HG03354 (cell line): ENCODE results near the gene C1QTNF5.

Experiments
- ATAC-seq: cut with Tn5 transposase; IDR thresholded peaks from one replicate; pipeline ENCODE4 v1.9.1; 2021; ENCODE audit warnings: mild to moderate bottlenecking; ENCODE audit not compliant: unreplicated experiment, poor library complexity, severe bottlenecking

Gene C1QTNF5

DNA sequence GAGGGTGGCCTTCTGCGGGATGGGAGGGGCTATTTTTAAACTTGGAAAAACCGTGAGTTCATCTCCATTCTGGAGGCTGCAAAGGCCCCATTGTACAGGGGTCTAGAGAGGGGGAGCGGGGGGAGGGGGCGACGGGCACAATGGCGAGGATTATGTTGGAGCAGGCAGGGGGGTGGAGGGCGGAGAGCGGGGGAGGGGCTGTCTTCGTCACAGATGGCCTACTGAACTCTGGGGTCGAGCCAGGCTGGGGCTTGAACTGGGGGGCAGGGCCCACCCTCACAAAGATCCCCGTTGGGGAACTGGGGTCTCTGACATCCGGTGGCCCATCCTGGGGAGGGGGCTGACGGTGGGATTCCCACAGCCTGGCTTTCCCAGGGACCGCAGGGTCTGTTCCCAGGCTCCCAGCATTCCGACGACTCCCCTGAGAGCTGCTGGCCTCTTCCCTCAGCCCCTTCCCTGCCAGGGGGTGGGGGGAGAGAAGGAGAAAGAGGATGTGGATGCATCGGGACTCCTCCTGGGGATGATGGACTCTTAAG is 20.4 kb downstream of the C1QTNF5 start:
- no peak for ATAC-seq

DNA sequence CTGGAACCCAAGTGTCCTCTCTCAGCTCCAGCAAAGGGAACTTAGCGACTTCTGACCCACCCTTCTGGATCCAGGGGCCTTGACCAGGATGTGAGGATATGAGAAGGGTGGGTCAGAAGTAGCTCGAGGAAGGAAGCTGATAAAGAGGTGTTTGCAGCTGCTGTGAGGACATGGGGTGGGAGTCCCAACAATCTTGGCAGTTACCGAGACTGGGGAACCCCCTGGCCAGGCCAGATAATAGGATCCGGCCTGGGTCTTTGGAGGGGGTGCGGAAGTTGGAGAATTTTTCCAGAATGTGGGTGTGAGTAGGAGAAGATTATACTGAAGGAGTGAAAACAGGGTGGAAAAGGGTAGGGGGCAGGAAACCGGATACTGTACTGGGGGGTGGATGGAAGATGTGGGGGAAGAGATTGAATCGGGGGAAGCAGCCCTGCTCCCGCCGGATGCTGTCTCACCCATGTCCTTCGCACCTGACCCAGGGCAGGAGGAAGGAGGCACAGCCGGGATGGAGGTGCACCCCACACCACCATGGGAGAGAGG is 20.9 kb downstream of the C1QTNF5 start:
- ATAC-seq, result no peak

DNA sequence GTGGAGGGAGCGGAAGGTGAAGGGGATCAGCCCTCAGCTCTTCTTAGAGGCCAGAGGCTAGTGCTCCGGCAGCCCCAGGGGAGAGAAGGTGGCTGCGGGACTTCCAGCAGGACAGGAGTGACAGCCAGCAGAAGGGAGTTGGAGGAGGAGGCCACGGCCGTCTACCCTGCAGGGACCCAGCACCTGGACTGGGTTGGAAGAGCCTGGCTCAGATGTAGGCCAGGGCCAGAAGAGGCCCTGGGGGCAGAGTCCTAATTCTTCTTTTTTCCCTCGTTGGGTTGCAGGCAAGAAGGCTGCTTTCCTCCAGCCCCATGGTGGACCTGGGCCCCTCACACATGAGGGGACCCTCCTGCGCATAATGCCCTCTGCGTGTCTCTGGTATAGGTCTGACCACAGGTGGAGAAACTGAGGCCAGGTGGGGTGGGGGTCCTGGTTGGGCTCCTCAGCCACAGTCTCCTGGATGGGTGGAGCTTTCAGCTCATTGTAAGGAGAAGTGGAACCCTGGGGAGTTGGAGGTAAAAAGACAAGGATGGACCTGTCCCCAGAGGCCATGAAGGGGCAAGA is 21.5 kb downstream of the C1QTNF5 start:
- ATAC-seq, result no peak

DNA sequence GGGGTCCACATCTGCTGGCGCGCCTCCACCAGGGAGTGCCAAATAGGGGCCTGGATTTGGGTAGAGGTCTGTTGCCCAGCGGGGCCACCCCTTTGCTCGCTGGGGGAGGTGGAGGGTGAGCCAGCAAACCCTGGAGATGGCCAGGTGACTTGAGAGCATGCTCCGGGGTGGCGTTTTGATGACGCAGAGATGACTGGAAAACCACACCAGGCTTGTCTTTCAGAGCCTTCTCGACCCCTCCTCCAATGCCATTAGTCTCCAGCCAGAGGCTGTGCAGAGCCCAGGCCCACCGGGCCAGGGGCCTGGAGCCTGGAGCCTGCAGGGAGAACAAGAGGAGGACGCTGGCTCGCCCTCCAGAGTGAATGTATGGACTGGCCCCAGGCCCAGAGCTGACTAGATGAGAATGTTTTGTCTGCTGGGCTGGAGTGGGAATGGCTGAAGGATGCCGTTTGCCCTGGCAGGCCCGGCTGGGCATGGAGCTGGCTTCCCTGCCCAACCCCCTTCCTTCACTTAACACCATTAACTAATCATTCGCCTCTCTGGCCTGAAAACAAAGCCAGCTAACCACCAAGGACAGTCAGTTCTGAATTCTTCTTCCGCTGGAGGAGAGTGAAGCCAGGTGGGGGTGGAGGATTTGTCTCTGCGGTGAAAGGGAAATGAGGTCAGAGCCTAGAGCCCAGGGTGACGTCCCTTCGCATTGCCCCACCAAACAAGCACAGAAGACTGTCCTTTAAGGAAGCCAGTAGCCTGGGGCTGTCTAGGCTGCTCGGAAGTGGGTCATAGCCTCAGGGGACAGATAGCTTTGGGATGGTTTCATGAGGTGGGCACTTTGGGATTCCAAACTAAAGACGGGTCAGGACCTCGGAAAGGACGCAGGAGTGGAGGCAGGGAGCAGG is 22.2 kb downstream of the C1QTNF5 start:
- no peak for ATAC-seq

DNA sequence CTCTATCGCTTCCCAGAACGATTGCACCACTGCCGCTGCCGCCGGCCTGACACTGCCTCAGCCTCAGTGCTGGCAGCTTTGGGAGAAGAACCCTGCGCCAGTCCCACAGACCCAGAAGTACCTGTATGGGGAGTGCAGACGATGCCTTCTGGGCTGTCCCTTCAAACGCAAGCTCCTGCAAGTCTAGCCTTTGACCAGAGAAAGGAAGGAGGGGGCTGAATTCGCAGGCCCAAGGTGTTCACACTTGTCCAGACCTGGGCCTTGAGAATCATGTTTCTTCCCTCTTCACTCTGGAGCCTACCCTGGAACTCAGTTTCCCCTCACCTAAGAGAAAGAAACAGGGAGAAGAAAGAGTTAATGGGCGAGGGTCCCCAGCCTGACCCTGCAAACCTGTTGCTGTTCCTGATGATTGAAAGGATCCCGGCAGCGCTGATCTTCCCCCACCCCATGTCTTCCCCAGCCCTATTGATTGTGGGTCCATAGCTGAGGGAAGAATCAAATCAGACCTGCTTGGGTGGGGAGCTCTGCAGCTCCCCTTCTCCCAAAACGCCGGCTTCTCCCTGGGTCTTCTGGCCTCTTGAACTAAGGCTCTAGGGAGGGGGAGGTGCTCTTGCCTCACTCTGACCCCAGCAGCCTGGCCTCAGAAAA is 23.0 kb downstream of the C1QTNF5 start:
- ATAC-seq, result no peak

DNA sequence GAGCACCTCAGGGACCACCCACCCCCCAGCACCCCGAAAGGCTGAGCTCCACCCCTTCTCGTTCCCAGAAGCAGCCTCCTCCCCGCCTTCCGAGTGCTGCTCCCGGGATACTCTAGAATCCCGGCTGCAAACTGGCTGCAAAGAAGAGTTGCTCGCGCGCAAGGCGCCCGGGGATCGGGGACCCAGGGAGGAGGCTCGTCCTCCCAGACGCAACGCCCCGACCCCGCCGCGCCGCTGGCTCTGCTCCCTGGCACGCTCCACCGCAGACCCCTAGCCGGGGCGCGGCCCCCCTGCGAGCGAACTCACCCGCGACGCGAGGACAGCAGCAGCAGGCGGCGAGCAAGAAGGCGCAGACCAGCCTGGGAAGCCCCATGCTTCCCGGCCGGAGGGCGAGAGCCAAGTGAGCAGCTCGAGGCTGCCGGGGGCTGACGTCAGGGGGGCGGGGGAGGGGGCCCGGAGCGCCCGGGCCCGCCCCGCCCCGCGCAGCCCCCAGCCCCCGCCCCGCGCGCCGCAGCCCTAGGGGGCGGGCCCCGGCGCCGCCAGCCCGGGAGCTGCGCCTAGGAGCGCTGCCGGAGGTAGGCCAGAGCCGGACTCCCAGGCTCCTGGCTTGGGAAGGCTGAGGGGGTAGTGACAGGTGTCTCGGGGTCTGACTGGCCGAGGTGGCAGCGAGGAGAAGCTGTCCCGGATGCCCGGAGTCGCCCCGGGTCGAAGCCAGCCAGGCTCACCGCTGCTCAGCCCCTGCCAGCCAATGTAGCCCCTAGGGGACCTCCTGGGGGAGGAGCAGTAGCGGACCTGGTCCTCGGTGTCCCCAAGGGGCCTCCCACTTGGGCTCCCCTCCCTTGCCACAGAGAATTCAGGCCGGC is 23.7 kb downstream of the C1QTNF5 start, which contains the start of gene MCAM:
TSS of gene MCAM (minus strand) at position 402 of the 863 bp plus-strand sequence. CDS start at position 373, 29 bp downstream.
- ATAC-seq, result no peak

DNA sequence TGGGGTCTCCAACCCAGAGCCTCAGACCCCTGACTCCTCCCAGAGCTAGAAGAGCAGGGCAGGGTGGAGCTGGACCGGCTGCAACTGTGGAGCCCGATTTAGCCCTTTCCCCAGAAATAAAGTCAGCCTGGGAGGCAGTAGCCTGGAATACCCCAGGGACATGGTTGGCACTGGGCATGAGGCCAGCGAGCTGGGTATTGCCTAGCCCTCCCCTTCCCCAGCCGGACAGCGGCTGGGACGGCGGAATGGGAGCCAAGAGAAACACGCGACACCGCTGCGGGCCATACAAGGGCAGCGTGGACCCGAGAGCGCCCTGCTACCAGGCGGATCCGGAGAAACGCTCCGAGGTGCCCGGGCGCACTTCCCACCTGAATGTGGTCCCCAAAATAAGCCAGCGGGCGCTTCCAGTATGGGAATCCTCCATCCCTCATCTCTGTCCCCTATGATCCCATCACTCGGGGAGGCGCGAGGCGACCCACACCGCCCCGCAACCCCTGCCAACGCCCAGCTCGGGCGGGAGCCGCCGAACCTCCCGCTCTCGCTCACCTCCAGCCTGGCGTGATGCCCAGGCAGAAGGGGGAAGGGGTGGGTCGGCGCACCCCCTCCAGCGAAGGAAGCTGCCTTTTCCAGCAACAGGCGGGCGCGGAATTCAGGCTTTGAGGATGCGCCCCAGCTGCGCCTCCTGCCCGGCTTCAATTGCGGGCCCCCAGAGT is 24.5 kb downstream of the C1QTNF5 start:
- ATAC-seq, result no peak

DNA sequence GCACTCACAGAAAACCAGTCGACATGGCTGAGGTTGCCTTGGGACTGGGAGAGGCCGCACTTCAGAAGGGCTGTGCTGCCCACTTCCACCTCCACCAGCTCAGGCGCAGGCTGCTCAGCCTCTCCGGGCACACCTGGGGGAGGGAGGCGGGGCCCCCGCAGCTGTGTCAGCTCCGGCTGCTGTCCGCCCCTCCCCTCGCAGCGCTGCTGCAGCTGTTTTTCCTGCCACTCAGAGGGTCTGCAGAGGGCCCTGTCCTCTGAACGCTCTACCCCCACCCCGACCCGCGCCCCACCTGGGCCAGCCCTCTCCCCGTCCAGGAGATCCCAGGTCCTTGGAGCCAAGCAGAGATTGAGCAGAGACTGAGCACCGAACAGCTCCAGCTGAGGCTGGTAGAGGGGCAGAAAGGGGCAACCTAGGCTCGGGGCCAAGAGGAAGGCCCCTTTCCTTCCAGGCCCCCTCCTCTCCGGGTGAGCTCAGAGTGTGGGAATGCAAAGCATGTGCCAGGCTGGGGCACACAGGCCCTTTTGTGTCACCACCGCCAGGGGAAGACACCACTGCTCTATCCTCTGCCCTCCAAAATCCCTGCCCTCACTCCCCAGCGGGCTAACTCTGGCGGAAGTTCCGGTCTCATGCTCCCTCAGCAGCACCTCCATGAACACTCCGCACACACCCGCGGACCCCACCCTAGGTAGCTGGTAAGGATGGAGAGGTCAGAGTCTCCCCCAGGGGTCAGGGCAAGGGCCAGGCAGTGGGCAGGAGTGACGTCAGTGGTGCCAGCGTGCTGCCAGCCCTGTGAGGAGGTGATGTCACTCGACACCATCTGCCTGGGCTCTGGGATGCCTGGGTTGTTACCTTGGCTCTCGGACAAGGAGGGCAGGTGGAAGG is 25.3 kb downstream of the C1QTNF5 start:
- peak; percentile 32 for ATAC-seq

DNA sequence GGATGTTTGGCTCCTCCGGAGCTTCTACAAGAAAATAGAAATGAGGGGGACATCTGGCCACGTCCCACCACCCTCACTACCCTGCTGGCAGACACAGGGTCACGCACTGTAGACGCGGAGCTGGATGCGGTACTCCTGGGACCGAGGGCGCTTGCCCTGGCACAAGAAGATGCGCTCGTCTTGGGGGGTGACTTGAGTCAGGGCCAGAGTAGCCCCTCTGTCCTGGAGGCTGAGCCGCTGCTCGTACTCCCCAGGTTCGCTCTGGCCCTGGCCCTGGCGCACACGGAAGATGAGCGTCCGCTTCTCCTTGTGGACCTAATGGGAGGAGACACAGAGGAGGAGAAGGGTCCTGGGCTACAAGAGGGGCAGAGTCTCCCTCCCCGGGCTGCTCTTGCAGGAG is 26.0 kb downstream of the C1QTNF5 start:
- no peak for ATAC-seq

DNA sequence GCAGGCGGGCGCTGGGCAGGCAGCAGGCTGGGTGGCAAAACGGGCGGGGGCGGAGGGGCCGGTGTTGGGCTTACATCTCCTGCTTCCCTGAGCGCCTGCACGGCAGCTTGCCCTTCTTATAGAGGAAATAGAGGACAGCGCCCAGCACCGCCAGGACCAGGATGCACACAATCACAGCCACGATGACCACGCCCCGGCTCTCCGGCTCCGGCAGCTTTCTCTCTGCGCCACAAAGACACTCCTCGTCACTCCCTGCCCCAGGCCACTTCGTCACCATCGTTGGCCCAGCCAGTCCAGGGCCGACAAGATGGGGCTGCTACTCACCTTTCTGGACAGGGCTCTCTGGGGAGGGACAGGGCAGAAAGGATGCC is 30.0 kb downstream of the C1QTNF5 start:
- ATAC-seq, result no peak

DNA sequence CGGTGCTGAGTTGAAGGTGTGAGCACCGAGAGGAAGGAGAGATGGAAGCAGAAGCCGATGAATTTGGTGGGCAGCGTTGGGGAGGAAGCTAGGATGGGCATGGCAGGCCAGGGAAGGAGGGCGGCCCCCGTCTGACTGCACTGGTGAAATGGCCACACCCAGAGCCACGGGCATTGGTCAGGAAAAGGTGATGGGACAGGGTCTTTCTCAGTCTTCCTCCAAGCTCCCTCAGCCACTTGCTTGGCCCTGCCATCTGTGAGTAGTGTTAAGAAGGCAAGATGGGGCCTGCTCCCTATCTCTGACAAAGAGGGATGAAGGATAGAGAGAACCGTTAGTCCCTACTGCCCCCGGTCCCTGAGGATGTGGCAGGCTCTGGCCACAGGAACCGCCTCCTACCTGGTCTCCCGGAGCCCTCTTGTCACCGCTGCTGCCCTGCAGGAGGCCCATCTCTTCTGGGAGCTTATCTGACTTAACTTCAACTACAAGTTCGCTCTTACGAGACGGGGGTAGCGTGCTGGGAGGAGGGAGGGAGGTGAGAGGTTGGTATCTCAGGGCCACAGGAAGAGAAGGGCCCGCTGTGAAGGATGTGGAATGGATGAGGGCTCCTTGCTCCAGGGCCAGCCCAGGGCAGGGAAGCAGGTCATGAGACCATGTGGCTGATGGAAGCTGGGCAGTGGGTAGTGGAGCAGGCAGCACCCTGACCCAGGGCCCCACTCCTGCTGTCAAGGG is 30.6 kb downstream of the C1QTNF5 start:
- ATAC-seq, result no peak

DNA sequence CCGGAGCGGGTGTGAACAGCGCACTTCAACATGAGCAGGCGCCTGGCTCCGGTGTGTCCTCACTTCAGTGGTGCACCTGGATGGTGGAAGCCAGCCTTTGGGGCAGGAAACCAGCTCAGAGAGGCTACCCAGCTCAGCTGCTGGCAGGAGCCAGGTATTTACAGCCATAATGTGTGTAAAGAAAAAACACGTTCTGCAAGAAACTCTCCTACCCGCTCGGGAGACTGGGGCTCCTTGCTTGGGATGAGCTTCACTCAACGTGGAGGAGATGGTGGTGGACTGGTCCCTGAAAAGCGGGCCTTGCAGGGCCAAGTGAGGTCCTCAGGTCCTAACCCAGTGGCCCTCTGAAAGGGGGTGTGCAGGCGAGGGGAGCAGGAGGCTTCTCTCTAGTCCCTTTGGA is 31.3 kb downstream of the C1QTNF5 start:
- no peak for ATAC-seq

DNA sequence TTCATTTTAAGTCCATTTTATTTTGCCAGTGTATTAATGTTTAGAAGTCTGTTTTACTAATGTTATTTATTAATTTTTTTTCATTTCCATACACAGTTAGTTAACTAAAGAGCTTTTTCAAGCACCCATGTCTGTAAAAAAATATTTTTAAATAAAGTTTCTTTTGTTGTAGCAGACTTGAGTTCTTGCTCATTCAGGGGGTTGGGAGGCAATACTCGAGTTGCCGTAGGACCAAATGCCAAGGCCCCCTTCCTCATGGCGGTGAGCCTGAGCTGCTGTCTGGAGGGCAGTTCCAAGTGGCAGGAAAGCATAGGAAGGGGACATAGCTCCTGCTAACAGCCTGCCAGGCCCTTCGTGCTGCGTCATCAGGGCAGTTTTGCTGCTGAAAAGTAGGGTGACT is 32.7 kb downstream of the C1QTNF5 start:
- ATAC-seq, result no peak

DNA sequence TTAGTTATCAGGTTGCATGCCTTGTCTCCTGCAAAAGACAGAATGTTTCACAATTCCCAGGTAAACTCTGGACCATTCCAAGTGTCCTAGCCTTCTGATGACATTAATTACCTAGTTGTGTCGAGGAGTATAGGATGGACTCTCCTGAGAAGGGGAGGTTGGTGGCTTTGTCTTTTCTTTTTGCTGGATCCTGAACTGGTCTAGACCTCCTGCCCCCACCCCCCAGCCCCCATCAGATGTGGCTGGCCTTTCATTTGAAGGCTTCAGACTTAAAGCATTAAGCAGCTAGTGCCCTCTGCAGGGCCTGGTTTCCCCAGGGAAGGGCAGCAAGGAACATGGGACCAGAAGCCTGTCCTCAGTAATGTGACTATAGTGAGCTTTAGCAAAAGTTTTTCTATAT is 33.5 kb downstream of the C1QTNF5 start:
- ATAC-seq, result no peak

DNA sequence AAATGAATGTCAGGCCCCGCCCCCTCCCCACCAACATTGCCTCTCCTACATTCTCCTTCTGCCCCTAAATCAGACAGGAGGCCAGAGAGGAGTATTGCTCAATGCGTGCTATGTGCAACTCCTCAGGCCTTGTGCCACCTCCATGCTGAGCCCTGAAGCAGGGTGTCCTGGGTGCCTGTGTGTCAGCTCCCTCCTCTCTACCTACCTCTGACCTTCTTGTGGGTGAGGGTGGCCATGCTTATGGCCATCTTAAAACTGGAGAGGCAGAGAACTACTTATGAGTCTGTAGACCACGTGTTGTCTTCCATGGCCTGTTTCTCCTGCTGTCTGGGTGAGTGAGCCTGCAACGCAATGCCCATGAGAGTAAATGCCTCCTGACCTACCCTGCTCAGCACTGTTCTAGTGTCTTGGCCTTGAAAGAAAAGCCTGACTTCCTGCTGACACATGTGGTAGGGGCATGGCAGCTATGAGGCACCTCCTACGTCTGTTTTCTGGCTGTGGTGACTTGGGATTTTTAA is 34.3 kb downstream of the C1QTNF5 start:
- no peak for ATAC-seq

DNA sequence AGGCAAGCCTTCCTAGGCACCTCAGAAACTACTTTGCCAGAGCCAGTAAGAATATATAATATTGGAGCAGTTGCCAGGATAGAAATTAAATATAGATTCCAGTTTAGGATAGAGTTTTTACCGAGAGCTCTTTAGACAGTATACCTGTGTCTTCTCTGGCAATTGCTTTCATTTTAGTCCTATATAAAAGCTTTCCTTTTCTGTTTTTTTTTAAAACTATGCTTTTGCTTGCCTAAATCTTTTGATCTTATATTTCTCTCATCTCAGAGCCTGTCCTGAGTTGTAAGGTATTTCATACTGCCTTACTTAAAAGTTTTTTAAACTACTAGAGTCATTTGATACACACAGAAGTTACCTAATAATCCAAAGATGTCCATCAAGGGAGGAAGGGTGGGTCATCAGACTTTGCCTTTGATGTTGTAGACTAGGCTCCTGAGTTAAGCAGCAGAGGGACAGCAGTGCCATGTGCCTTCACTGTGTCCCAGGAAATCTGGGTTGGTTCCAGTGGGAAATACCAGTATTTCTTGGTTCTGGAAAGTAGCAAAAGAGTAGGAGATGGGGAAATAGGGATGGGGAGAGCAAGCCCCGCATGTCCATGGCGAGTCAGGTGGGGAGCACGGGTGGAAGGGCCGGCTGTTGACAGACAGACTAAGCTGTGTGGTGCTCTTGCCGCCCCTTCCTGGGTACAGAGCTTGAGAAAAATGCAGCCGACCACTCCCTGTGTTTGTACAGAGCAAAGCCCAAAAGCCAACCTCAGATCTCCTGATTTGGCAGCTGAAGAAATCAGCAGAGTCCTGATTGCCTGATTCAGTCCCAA is 34.9 kb downstream of the C1QTNF5 start:
- ATAC-seq, result no peak
